ENCODE measurements around the gene KCNH5. TPM values are rescaled to one million over a fixed set of nuclear protein-coding genes. Genes with fewer than 3 reads are reported as not detected.

Gene KCNH5
- total RNA-seq, 4 donors from 2014 or later, result under 0.01 to 0.23 (median 0.12) TPM

DNA sequence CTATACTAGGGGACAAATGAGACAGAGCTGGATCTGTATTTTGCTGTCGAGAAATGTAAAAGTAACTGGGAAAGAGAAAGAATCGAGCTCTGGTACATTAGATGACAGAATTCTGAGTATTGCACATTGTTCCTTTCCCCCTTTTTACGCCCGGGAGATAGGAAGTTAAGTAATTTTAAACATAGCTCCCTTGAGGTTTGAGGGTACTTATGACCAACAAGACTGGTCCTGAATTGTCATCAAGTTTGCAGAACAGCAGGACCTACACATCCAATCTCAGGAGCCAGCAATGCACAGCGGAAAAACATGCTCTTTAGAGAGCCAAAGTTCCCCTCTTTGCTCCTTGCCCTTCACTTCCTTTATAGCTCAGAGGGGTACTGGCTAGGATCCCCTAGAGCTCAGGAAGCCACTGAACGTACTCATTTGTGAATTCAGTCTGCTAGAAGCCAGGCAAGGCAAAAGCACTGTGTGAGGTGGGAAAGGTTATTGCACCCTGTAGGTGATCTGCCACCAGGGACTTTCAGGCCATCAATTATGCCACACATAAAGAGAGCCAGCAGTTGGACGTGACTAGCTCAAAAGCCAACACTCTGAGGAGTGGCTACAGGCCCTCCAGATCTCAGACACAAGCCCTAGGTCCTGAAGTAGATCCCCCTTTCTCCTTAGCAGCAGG, 333.8 kb downstream of the KCNH5 start:
- no peaks in the 10 kb centered on the region for H3K36me3 ChIP-seq
- H3K4me3 ChIP-seq, result no peak overlapping the region
- intact Hi-C loops (cut with DNase I), result no loop called here
- no peak overlapping the region for H3K27ac ChIP-seq (replicated peaks in 1 of 4)
- 58% methylated on average over 7 of the region's 7 CpGs for WGBS
- H3K9me3 ChIP-seq, result no peaks in the 10 kb centered on the region
- no peak for TF ChIP-seq POLR2AphosphoS5 (IDR thresholded peaks at IDR 0.05)
- TF ChIP-seq EP300 (IDR thresholded peaks at IDR 0.05), result no peak
- TF ChIP-seq, protein P1, sequence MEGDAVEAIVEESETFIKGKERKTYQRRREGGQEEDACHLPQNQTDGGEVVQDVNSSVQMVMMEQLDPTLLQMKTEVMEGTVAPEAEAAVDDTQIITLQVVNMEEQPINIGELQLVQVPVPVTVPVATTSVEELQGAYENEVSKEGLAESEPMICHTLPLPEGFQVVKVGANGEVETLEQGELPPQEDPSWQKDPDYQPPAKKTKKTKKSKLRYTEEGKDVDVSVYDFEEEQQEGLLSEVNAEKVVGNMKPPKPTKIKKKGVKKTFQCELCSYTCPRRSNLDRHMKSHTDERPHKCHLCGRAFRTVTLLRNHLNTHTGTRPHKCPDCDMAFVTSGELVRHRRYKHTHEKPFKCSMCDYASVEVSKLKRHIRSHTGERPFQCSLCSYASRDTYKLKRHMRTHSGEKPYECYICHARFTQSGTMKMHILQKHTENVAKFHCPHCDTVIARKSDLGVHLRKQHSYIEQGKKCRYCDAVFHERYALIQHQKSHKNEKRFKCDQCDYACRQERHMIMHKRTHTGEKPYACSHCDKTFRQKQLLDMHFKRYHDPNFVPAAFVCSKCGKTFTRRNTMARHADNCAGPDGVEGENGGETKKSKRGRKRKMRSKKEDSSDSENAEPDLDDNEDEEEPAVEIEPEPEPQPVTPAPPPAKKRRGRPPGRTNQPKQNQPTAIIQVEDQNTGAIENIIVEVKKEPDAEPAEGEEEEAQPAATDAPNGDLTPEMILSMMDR (IDR thresholded peaks at IDR 0.05), result no peak
- TF ChIP-seq POLR2A (IDR thresholded peaks at IDR 0.05; ENCODE audit: low read depth), result no peak
- no peaks in the 10 kb centered on the region for H3K4me1 ChIP-seq
- no peaks in the 10 kb centered on the region for H3K27me3 ChIP-seq
- DNase-seq (ENCODE audit: extremely low spot score), result no peak

DNA sequence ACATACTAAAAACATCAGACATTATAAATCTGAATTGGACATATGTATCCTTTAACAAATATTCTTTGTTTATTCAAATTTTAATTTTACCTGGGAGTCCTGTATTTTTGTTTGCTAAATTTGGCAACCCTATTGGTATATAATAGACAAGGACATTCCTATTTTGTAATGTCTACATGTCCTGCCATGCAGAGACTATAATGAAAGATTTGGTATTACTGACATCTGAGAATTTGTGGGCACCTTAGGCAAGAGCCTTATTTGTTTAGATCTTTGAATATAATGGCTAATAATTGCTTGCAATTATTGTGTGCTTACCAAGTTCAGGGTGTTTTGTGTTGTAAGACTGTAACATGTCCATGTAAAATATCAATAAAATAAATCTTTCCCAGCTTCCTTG, 334.4 kb downstream of the KCNH5 start:
- no peaks in the 10 kb centered on the region for H3K36me3 ChIP-seq
- intact Hi-C loops (cut with DNase I), result no loop called here
- H3K4me1 ChIP-seq, result no peaks in the 10 kb centered on the region
- no peak overlapping the region for H3K4me3 ChIP-seq
- no peak for DNase-seq (ENCODE audit: extremely low spot score)
- H3K27me3 ChIP-seq, result no peaks in the 10 kb centered on the region
- no peak overlapping the region for H3K27ac ChIP-seq (replicated peaks in 1 of 4)
- no peaks in the 10 kb centered on the region for H3K9me3 ChIP-seq
- no peak for TF ChIP-seq POLR2AphosphoS5 (IDR thresholded peaks at IDR 0.05)
- no peak for TF ChIP-seq EP300 (IDR thresholded peaks at IDR 0.05)
- TF ChIP-seq, protein P1 (IDR thresholded peaks at IDR 0.05), result no peak
- no peak for TF ChIP-seq POLR2A (IDR thresholded peaks at IDR 0.05; ENCODE audit: low read depth)

DNA sequence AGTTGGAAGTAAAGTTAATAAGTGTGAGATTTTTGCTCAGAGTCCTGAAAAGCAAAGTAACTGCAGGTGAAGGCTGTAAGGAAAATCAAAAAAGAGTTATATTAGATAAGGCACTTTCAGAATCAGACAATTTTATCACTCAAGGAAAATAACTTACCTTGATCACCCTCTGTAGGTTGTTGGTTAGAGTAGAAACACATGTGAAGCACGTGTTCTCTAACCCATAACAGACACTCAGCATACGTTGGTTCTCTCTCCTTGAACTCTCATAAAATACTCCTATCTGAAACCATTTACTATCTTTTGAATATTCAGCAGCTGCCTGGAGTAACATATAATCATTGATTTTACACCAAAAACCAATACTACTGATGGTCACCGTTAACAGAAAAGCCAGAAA, 335.5 kb downstream of the KCNH5 start:
- Histone ChIP-seq H3K4me1 (no peaks in the 10 kb centered on the region), H3K36me3 (no peaks in the 10 kb centered on the region), H3K27ac (replicated peaks in 1 of 4) (no peak overlapping the region), H3K4me3 (no peak overlapping the region), H3K9me3 (no peaks in the 10 kb centered on the region), H3K27me3 (no peaks in the 10 kb centered on the region)
- 47% methylated on average over 3 of the region's 3 CpGs for WGBS
- intact Hi-C loops (cut with DNase I), result no loop called here
- TF ChIP-seq, protein P1 (IDR thresholded peaks at IDR 0.05), result no peak
- TF ChIP-seq EP300 (IDR thresholded peaks at IDR 0.05) (no peak), POLR2A (IDR thresholded peaks at IDR 0.05; ENCODE audit: low read depth) (no peak), POLR2AphosphoS5 (IDR thresholded peaks at IDR 0.05) (no peak)
- DNase-seq (ENCODE audit: extremely low spot score), result no peak

DNA sequence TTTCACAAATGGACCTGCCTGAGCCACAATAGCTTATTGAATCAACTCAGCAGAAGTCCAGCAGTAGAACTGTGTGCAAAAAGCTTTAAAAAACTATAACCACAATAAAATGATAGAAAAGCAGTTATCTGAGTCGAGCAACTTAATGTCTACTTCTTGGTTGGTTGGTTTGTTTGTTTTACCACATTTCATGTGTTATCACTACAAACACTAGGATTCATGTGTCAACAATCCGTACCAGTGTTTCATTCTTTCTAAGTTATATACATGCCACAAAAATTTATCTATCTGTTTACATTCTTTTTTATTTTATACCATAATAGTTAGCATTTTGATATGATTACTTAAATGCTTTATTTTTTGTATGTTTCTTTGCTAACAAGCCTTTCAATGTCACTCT, 339.0 kb downstream of the KCNH5 start:
- TF ChIP-seq POLR2A (IDR thresholded peaks at IDR 0.05; ENCODE audit: low read depth) (no peak), EP300 (IDR thresholded peaks at IDR 0.05) (no peak), POLR2AphosphoS5 (IDR thresholded peaks at IDR 0.05) (no peak)
- TF ChIP-seq, protein P1 (IDR thresholded peaks at IDR 0.05), result no peak
- no peak overlapping the region for H3K4me3 ChIP-seq
- no peaks in the 10 kb centered on the region for H3K27me3 ChIP-seq
- no peak for DNase-seq (ENCODE audit: extremely low spot score)
- H3K9me3 ChIP-seq, result no peaks in the 10 kb centered on the region
- H3K4me1 ChIP-seq, result no peaks in the 10 kb centered on the region
- intact Hi-C loops (cut with DNase I), result no loop called here
- H3K27ac ChIP-seq (replicated peaks in 1 of 4), result no peak overlapping the region
- H3K36me3 ChIP-seq, result no peaks in the 10 kb centered on the region
- WGBS, result 67% methylated on average over 2 of the region's 2 CpGs

DNA sequence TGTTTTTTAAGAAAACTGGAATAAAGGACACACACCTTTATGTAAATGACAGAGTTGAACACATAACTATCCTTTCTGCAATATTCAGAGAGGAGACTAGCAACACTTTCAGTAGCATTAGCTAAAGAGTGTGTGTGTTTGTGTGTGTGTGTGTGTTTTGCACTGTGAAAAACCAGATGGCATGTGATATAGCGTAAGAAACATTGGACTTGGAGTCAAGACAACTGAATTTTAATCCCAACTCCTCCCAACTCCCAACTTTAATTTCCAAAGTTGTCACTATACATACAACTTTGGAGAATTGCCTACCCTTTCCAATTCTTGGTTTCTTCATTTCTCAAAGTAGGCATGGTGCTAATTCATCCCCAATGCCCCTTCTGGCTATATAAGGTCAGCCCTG, 347.8 kb downstream of the KCNH5 start:
- Histone ChIP-seq H3K4me3 (no peak overlapping the region), H3K27ac (replicated peaks in 1 of 4) (no peak overlapping the region), H3K4me1 (peaks cover 0 to 9% (median 0%) of the 10 kb centered on the region in 4 donors), H3K27me3 (no peaks in the 10 kb centered on the region), H3K9me3 (no peaks in the 10 kb centered on the region), H3K36me3 (no peaks in the 10 kb centered on the region)
- TF ChIP-seq, protein P1 (IDR thresholded peaks at IDR 0.05), result no peak
- no peak for TF ChIP-seq EP300 (IDR thresholded peaks at IDR 0.05)
- no peak for TF ChIP-seq POLR2AphosphoS5 (IDR thresholded peaks at IDR 0.05)
- TF ChIP-seq POLR2A (IDR thresholded peaks at IDR 0.05; ENCODE audit: low read depth), result no peak
- DNase-seq (ENCODE audit: extremely low spot score), result no peak
- WGBS, result 87% methylated on average over 1 of the region's 1 CpG
- intact Hi-C loops (cut with DNase I), result no loop called here
